HepG2 (cell line): Measurements from ENCODE around the gene EFCAB14. TPM values are rescaled to one million over a fixed set of nuclear protein-coding genes. Genes with fewer than 3 reads are reported as not detected.

ENCODE experiments used
- ATAC-seq: fragments of 200-7000 bp; cut with Tn5 transposase; 3 replicates; pipeline ENCODE4 v1.9.1; 2020; ENCODE audit warnings: mild to moderate bottlenecking, moderate library complexity
- BruUV-seq: library from RNA; stranded (reverse); fragments of 400-500 nt; replicated peaks from 2 replicates; lab custom pipeline; 2021; lab: Mats Ljungman, UMichigan
- CTCF ChIA-PET: fragments of 300-600 bp; formaldehyde crosslinking; extraction: SDS; loops from one replicate; lab custom pipeline; 2021; ENCODE audit warnings: low total read pairs, inconsistent platforms, low intra/inter-chr PET ratio; lab: Yijun Ruan, JAX
- POLR2A ChIA-PET: fragments of 350-600 bp; sonication (Branson Sonifier 250); formaldehyde crosslinking; loops from one replicate; lab custom pipeline; 2020; ENCODE audit warnings: antibody characterized with exemption, inconsistent platforms; lab: Yijun Ruan, JAX
- DNase-seq: peaks from one replicate; pipeline ENCODE4 v3.0.0-alpha.2; 2015; ENCODE audit warnings: low spot score
- FAIRE-seq: peaks from 3 replicates; lab custom pipeline; 2011; peaks lifted over from hg19 to GRCh38; lab: Jason Lieb, UNC
- H2AFZ ChIP-seq: one replicate; pipeline ENCODE4 v1.6.1; 2011; ENCODE audit warnings: low read length, inconsistent platforms
- H3K27ac ChIP-seq: fragments of 300-600 bp; 3 replicates; pipeline ENCODE4 v1.8.0; 2011; ENCODE audit warnings: mixed run types, mild to moderate bottlenecking, mixed read lengths, low read length, inconsistent platforms; ENCODE audit not compliant: insufficient read depth; ENCODE audit errors: extremely low read length
- H3K27me3 ChIP-seq, 2 experiments: fragments of 200-600 bp in 1 of 2; 2 replicates in 1 of 2; 3 replicates in 1 of 2; pipeline versions ENCODE4 v1.6.0 to v1.8.0; 2011; ENCODE audit warnings: low read length in 2 of 2, mild to moderate bottlenecking in 2 of 2, moderate library complexity in 2 of 2, inconsistent platforms in 1 of 2; ENCODE audit not compliant: insufficient read depth in 2 of 2, control insufficient read depth in 1 of 2
- H3K36me3 ChIP-seq, 2 experiments: fragments of 200-600 bp in 1 of 2; replicated peaks in 1 of 2; 2 replicates in 1 of 2; 3 replicates in 1 of 2; pipeline versions ENCODE4 v1.5.1 to v1.8.0; 2011; ENCODE audit warnings: low read length in 2 of 2, inconsistent platforms in 1 of 2; ENCODE audit not compliant: insufficient read depth in 2 of 2, control insufficient read depth in 1 of 2
- H3K4me1 ChIP-seq: 2 replicates; pipeline ENCODE4 v1.5.1; 2012; ENCODE audit warnings: low read length, inconsistent platforms; ENCODE audit not compliant: insufficient read depth
- H3K4me2 ChIP-seq: 2 replicates; pipeline ENCODE4 v1.6.0; 2011; ENCODE audit warnings: low read depth, low read length, inconsistent platforms
- H3K4me3 ChIP-seq, 3 experiments: fragments of 200-600 bp in 1 of 3; sonication (generic), shearing (Covaris generic) in 1 of 3; replicated peaks in 1 of 3; 2 replicates each; pipeline ENCODE4 v1.5.1; 2011 to 2016; ENCODE audit warnings: low read length in 3 of 3, inconsistent platforms in 2 of 3, low read depth in 2 of 3, mild to moderate bottlenecking in 2 of 3, control low read depth in 1 of 3, mixed read lengths in 1 of 3; ENCODE audit not compliant: insufficient read depth in 1 of 3
- H3K79me2 ChIP-seq: one replicate; pipeline ENCODE4 v1.6.1; 2011; ENCODE audit warnings: low read length, inconsistent platforms; ENCODE audit not compliant: insufficient read depth
- H3K9ac ChIP-seq: 2 replicates; pipeline ENCODE4 v1.6.0; 2011; ENCODE audit warnings: mild to moderate bottlenecking, low read depth, low read length, inconsistent platforms; ENCODE audit not compliant: insufficient read depth
- H3K9me3 ChIP-seq: 2 replicates; pipeline ENCODE4 v1.5.1; 2012; ENCODE audit warnings: mild to moderate bottlenecking, low read length
- H4K20me1 ChIP-seq: 2 replicates; pipeline ENCODE4 v1.6.0; 2011; ENCODE audit warnings: inconsistent platforms, mild to moderate bottlenecking, low read length, moderate library complexity; ENCODE audit not compliant: insufficient read depth
- ARID5B ChIP-seq: IDR thresholded peaks from 2 replicates; pipeline ENCODE4 v1.4.0; 2020; ENCODE audit warnings: mild to moderate bottlenecking, missing genetic modification reagents
- HINFP ChIP-seq: sonication (generic); formaldehyde crosslinking; IDR thresholded peaks from 2 replicates; pipeline ENCODE4 v1.4.0; 2020; ENCODE audit warnings: low read depth, mild to moderate bottlenecking, missing genetic modification reagents
- TRAFD1 ChIP-seq: sonication (generic); formaldehyde crosslinking; IDR thresholded peaks from 2 replicates; pipeline ENCODE4 v1.5.1; 2020; ENCODE audit warnings: missing genetic modification reagents, mild to moderate bottlenecking, borderline replicate concordance
- ZNF839 ChIP-seq: sonication (generic); formaldehyde crosslinking; IDR thresholded peaks from 2 replicates; pipeline ENCODE4 v1.4.0; 2020; ENCODE audit warnings: missing genetic modification reagents, mild to moderate bottlenecking, borderline replicate concordance
- WGBS: methylation state at CpG from one replicate; pipeline ENCODE4 v1.1.6; 2017; ENCODE audit warnings: low lambda C conversion rate; 5-methylcytosine and 5-hydroxymethylcytosine counted together
- in situ Hi-C: cut with HindIII; loops from 2 replicates; pipeline ENCODE4 v1.10.0; 2017; ENCODE audit warnings: low pct_unique_long_range_greater_than_20kb; ENCODE audit not compliant: extremely low pct_ligation_motif_present
- intact Hi-C: fragments of 100-400 bp; cut with micrococcal nuclease; formaldehyde crosslinking; loops from one replicate; pipeline ENCODE4 v1.10.0; 2022; ENCODE audit not compliant: unreplicated experiment
- polyA plus RNA-seq, 8 experiments: library from polyadenylated mRNA; depleted of rRNA in 3 of 8; stranded (reverse) in 7 of 8; unstranded in 1 of 8; fragments of >200 nt; fragmentation: Illumina TruSeq in 4 of 8; extraction: Trizol in 4 of 8; gene quantifications; 2 replicates each; pipeline versions ENCODE4 v1.2.1 to v1.2.3, GENCODE V29; 2011 to 2016; ENCODE audit warnings: low read depth in 4 of 8, missing spikeins in 1 of 8, mixed read lengths in 1 of 8; ENCODE audit not compliant: insufficient read depth in 1 of 8
- total RNA-seq, 5 experiments: library from RNA; depleted of rRNA; stranded (reverse); fragments of >200 nt; fragmentation: Illumina TruSeq; extraction: Trizol; gene quantifications; 2 replicates each; pipeline ENCODE4 v1.2.3, GENCODE V29; 2016; ENCODE audit warnings: low read depth in 1 of 5

The EFCAB14 gene
- total and polyA plus RNA-seq, 2 of the 13 experiments (the other 11 are each of a cell fraction or from before 2014, with no cell fraction given): 13.4 to 17.9 TPM

GRCh38 chr1:46646844-46647243 is 72.1 kb downstream of the EFCAB14 start (continued):
- TF ChIP-seq HINFP (no peak), ZNF839 (CRISPR knock-in tag) (no peak)
- TF ChIP-seq, all 625 proteins: peak for 0

- DNase-seq (no peak), FAIRE-seq (no peak), ATAC-seq (no peak)
- Histone ChIP-seq H3K79me2 (no peaks in the 10 kb centered on the region), H3K27ac (no peak overlapping the region), H3K4me1 (peaks cover 13% of the 10 kb centered on the region), H2AFZ (no peak overlapping the region), H3K9ac (no peak overlapping the region), H3K4me3 (no peak overlapping the region), H3K9me3 (no peaks in the 10 kb centered on the region; the same call in 1 of the 2 replicates), H4K20me1 (no peaks in the 10 kb centered on the region), H3K36me3 (peaks cover 3 to 28% of the 10 kb centered on the region in 2 experiments), H3K4me2 (no peak overlapping the region), H3K27me3 (no peaks in the 10 kb centered on the region; a peak in 1 of 5 replicates)
- ChIA-PET CTCF (no interaction called here), POLR2A (no interaction called here)
- 100% methylated on average over 1 of the region's 1 CpG for WGBS
- no TSS peak for BruUV-seq
- intact Hi-C loops: no loop called here
- TF ChIP-seq ARID5B (no peak), TRAFD1 (no peak)
- in situ Hi-C loops: no loop called here
These were observed 72.6 kb downstream of the EFCAB14 start for GRCh38 chr1:46646331-46646730.
